HG03280 (cell line): ENCODE results near the gene SLC25A13.
"Not testable (repeated sequence)": the region's sequence is repeated elsewhere in the genome, so short reads cannot be mapped to it uniquely, and the experiment has no call there.

Source experiments
- ATAC-seq: cut with Tn5 transposase; IDR thresholded peaks from one replicate; pipeline ENCODE4 v1.9.1; 2021; ENCODE audit warnings: mild to moderate bottlenecking, moderate library complexity; ENCODE audit not compliant: unreplicated experiment

SLC25A13 gene

DNA sequence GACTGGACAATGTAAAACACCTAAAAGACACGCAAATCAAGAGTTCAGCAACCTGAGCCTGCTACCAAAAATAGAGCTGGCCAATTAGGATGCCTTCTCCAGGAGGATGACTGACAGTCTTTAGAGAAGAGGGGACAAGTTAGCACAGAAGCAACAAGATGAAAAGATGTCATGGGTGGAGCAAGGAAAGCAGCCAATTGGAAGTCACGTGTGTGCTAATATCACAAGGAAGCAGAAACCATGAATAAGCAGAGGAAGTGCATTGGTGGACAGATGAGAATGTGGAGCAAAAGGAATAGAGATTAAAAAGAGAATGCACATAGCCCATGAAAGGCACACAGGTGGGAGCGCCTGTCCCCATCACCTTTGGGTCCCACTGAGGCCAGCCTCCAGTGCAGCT, 148.1 kb downstream of the SLC25A13 start:
- no peak for ATAC-seq

DNA sequence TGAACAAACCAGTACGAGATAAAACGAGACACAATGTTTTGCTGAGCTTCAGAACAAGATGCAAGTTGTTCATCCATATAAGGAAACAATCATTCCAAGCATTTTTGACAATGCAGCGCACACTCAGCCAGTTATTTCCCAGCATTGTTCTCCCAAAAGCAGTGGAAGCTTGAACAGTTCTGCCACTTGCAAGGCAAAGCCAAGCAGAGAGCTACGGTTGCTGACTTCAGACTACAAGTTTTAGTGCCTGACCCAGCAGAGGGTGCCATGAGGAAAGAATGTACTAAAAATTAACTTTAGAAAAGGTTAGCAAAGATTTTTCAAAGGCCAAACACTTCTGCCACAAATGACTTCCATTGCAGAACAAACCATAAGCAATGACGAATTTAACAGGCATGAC, 152.5 kb downstream of the SLC25A13 start:
- ATAC-seq, result no peak

DNA sequence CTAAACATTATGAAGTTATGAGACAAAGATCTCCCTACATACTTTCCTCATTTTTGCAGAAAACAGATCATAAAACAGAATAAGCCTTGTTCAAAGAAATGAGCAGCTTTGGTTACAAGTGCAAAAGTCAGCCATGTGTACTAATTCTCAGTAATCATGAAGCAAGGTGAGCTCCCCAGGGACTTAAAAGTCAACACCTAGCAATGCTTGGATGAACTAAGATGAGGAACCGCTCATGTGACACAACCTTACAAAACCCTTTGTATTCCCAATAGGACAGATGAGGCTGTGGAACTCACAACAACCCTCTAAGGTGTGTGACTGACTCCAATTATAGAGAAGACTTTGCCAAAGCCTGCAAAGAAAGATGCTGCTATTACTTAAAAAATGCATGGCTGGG, 154.5 kb downstream of the SLC25A13 start:
- no peak for ATAC-seq

DNA sequence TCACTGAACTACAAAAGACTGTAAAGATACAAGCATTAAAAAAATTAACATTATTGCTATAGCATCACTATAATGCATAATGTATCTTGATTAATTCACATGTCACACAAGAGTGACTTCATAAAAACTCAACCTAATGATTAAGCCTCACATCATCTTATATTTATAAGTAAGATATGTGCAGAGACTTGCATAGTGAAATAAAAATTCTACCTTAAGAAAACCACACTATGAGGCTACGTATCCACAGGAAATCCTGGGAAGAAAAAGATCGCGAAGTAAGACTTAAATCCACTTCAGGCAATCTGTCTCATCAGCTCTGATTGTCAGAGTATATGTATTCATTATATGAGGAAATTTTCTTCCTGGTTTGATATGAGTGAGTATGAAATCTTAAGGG, 160.0 kb downstream of the SLC25A13 start:
- ATAC-seq, result no peak

DNA sequence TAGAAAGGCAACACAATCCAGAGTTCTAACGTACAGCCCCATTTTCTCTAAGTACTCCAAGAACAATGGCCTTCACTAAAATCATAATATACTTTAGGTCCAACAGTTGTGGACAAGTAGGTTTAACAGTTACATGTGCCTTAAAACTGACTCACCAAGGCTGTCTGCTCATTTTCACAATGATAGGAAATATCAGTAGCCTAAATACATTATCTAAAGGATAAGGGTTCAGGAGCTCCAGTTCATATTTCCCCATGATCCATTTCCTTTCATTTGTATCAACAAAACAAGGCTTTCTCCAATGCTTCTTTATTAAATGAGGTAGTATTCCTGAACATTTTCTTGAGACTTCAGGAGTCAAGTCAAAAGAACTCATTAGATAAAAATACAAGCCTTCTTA, 164.0 kb downstream of the SLC25A13 start:
- ATAC-seq, result no peak

DNA sequence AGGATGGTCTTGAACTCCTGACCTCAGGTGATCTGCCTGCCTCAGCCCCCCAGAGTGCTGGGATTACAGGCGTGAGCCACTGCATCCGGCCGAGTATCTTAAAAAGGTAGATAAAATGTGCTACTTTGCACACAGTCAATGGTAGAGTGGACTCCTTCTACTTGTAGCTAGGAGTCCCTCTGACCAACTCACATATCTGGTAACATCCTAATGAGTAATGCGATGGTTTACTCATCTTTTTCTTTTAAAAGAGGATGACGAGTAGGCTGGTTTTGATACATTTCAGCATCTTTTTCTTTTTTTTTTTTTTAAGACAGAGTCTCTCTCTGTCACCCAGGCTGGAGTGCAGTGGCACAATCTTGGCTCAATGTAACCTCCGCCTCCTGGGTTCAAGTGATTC, 167.4 kb downstream of the SLC25A13 start:
- not testable (repeated sequence) for ATAC-seq

DNA sequence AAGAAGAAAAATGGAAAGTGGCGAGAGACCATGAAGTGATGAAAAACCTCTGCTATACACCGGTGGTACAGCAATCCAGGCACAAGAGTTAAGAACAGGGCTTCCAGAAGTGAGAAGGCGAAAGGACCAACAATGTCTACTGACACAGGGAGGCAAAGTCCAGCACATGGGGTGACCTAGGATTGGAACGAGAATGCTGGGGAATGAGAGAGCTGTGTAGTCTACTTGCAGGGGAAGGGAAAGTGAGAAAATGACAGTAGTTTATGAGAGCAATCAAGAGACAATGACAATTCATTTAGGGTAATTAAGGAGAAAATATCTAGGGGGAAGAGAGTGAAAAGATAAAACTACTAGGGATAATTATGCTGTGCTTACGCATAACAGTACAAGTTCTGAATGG, 169.2 kb downstream of the SLC25A13 start:
- ATAC-seq, result no peak

DNA sequence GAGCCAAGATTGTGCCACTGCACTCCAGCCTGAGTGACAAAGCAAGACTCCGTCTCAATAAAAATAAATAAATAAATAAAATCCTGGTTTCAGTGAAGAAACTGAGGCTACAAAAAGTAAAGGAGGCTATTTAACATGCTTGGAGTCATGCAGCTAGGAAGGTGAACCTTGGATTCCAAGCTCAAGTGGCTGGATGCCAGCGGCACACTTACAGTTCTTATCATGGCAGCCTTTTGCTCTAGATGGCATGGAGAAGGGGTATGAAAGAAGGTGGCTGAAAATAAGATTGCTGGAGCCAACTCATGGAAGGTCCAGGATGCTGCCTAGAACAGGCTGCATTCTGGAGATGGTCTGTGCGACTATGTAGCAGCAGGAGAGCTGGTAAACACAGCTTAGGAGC, 170.0 kb downstream of the SLC25A13 start:
- no peak for ATAC-seq

DNA sequence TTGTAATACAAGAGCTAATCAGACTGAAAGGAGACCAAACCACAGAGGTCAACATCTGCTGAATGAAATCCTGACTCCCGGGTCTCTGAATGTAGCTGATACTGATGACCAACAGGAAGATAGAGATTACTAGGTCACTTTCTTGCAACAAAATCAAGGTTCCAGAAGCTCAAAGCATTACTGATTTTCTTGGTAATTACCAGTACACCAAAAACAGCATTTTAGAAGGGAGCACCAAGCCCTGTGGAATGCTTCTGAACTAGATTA, 177.7 kb downstream of the SLC25A13 start:
- no peak for ATAC-seq

DNA sequence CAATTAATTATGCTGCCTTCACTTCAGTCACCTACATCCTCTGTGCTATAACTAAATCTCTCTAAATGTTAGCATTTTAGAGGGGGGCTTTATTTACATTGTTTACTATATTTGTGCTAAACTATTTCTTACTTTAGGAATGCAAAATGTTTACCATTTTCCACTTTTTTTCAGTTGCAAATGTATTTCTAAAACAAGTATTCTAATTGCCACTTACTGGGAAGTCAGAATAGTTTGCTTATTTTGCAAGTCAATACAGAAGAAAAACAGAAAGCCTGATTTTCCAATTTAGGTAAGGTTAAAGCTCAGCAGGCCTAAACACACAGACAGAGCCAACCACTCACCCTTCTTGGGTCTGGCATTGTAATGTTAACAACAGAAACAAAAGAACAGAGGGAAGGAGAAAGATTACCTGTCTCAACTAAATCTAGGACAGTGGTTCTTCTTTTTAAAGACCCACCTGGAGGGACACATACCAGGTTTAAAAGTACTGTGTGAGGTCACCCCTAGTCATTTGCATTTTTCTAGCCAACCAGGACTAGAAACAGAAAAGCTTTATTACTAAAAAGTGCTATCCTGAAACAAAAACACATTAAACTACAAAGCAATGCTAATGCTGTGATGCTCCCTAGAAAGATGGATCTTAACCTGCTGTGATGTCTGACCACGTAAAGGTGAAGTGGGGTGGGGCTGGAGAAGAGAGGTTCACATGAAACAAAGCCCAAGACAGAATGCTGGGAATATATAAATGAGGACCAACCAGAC, 178.2 kb downstream of the SLC25A13 start:
- no peak for ATAC-seq

DNA sequence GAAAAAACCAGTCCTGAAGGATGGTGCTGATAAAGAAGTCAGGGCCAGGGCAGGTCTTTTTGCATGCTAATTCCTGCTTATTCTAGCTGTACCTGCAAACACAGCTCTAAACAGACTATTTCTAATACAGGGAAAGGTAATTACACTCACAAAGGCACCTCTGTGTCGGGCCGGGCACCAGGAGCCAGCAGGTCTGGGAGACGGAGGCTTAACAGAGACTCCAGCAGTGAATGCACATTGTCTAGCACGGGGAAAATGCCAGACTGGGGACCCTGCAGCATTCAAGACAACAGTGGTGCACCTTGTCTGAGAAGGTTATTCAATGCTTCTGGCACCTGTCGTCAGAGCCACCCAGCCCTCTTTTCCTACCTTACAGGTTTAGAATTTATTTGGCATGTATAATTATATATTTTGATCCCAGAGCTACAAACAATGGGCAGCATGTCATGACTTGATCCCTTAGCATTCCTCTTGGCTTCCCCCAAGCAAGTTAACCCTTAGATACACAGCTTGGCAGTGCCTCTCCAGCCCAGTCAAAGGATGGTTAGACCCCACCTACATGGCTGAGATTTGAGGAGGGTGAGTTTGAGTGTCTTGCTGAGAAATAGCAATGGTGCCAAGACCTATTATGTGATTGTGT, 185.2 kb downstream of the SLC25A13 start:
- no peak for ATAC-seq

DNA sequence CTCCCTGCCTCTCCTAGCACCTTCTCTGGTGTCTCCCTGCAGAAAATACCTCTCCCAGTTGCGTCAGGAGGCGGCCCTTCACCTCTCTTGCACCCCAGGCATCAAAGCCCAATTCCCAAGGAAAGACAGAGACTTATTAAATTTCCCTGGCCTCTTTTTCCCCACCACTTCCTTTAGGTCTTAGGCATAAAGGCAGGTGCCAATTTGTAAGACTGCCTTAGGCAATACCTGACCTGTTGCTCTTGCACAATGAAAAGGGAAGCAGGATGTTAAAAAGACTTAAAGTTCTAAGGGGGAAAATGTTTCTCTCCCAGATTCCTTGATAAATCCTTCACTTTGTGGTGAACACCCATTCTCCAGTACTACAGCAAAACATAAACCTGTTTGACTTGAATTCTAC, 186.7 kb downstream of the SLC25A13 start:
- ATAC-seq, result no peak

DNA sequence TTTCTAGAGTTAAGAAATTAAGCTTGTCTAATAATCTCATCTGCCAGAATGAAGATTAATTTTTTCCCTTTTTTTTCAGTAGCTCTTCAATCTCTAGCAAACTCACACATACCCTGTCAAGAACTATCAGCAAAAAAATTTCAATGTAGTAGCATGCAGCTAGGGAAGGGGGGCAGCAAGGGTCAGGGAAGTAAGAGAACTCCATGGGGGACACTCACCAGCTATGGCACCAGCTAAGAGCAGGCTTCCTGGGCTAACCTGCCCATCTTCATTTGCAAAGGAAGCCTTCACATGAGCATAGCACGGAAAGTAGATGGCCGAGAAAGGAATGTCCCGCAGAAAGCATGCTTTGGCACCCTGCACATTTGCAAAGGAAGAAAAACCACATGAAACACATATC, 190.4 kb downstream of the SLC25A13 start:
- no peak for ATAC-seq

DNA sequence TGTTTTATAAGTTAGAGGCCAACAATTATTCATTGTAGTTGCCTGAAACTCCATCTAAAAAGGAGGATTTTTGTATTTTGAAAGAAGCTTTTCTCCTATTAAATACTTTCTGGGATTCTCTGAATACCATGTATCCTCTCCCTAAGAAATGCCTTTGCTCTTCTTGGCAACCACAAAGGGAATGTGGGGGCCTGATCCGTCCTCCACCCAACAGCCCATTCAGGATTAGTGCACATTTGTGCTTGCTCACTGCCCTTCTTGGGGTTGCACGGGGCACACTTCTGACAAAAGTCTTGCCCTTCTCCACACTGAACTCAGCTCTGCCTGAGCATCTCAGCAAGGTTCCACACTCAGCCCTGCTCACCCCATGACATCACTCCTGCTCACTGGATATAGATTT, 194.2 kb downstream of the SLC25A13 start:
- ATAC-seq, result no peak

DNA sequence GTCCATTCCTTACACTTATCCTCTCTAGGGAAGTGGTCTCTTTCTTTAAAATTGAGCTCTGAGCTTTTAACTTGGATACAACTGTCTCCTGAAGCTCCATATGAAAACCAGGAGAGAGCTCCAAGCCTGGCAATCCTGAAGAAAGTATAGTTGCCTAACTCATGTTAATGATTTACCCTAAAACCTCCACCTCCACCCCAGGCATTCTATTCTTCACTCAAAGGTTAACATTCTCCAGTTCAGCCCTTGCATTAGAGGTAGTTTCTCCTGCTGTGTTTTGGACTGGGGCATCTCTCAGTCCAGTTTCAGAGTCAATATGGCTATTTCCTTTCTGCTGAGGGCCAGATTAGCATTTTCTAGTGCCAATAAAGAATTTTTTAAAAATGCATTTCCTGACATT, 195.5 kb downstream of the SLC25A13 start:
- no peak for ATAC-seq

DNA sequence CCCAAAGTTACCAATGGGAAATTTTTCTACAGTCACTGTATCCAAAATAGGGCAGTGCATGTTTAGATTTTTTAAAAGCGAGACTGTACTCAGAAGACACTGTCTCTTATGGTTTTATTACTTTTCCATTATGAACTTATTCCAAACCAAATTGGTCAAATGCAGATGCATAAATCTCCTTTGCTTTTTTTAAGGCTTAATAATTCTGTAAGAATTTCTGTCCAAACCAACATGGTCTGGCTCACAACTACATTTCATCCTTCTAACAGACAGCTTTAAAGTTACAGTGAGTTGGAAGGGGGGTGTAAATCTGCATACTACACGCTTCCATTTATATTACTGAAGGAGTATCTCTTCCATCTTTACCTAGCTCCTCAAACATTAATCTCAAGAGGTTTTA, 199.2 kb downstream of the SLC25A13 start:
- no peak for ATAC-seq

DNA sequence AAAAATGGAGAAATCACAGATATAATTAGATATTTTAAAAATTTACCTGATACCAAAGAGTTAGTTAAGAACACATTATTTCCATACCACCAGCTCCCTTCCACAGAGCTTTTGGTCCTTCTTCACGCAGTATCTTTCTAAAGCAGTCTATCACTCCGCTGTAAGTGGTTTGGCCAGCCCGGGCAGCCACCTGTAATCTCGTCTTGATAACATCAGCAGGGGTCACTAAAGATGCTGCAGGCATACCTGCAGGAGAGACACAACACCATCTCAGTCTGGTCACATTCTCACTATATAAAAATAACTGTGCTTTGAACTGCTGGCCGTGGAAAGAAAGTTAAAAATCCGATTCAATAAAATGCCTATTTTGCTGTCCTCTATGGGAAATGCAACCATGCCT, 200.1 kb downstream of the SLC25A13 start:
- ATAC-seq, result no peak

DNA sequence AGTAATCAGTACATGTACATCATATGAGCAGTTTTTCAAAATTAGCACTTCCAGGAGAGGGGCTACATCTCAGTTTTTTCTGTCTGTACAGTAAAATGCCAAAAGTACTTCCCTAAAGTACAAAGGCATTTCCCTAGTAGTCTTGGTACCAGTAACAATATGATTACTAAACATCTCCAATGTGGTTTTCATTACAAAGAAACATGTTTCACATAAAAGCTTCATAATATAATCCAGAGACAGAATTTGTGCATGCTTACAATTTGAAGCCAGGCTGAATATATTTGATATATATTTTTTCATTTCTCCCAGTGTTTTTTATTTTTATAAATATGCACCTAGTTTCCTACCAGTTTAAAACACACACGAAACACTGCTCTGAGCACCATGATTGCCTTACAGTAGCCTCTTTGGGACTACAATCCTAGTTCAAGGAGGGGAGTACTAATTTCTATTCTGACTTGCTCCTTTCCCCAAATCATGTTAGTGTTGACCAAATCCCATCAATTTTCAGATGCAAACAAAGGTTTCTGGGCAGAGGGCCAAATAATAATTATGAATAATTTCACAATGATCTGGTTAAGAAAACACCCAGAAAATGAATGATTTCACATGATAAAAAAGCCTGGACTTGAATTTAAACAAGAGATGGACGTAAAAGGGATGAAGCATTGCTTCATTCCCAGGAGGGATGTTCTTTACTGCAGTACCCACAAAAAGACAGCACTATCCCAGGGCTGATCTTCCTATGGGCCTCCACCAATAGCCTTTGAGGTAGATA, 201.3 kb downstream of the SLC25A13 start:
- ATAC-seq, result no peak

DNA sequence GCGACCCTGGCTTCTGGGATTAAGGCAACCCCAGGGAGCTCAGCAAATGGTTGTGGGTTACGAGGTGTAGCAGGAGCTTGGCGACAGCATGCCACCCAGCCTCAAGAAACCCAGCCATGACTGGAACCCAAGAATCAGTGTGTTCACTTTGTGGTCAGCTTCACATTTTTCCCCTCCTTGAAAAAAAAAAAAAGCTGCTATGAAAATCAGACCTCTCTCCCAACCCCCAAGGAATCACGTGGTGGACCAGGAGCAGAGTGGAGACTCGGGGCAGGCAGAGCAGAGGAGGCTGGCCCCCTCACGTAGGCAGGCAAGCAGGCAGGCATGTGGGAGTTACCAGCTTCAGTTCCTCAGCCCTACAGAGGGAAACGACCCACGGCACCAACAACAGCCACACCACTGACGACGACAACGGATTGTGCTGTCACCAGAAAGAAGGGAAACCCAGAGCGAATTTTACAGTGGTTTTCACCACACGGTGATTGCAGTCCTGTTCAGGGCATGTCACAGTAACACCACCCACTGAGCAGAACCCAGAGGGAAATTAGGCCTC, 203.4 kb downstream of the SLC25A13 start:
- ATAC-seq, result no peak

DNA sequence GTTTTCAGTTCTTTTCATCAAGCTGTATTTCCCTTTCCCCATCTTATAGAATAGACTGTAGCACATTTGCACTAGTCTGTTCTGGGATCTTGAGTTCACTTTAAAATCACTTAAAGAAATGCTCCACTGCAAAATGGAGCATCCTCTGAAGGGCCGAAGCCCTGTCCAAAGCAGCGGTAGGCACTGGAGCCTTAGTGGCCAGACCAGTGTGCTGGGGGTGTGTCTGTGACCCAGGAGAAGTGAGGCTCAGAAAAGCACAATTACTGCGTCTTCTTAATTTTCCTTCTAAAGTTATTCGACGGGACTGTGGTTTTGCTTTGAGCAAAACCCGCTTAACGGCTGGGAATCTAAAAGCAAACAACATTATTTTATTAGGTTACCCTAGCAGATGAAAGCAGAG, 205.7 kb downstream of the SLC25A13 start:
- no peak for ATAC-seq

DNA sequence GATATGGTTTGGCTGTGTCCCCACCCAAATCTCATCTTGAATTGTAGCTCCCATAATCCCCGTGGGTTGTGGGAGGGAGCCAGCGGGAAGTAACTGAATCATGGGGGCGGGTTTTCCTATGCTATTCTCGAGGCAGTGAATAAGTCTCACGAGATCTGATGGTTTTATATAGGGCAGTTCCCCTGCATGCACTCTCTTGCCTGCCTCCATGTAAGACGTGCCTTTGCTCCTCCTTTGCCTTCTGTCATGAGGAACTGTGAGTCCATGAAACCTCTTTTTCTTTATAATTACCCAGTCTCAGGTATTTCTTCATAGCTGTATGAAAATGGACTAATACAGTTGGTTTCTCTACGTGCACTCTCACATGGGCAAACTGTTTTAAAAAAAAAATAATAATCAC, 207.7 kb downstream of the SLC25A13 start:
- no peak for ATAC-seq

DNA sequence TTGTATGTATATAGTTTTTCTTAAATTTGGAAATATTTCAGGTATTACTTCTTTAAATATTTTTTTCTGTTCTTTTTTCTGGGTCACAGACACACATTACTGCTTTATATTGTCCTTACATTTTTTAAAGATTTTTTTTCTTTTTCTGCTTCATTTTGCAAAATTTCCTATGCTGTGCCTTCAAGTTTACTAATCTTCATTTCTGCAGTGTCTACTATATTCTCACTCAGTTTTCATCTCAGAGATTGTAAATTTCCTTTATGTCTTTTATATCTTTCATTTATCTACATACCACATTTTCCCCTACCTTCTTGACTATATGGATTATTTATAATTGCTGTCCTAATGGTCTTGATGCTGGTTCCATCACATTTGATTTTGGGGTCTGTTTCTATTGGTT, 210.5 kb downstream of the SLC25A13 start:
- no peak for ATAC-seq
